HG02884 (cell line): ENCODE measurements around the gene TOMM20L.
A peak's percentile ranks its signal among the peaks of the same experiment; 100 is the strongest.

Source experiments
- ATAC-seq: cut with Tn5 transposase; IDR thresholded peaks from one replicate; pipeline ENCODE4 v1.9.1; 2021; ENCODE audit warnings: mild to moderate bottlenecking, moderate library complexity; ENCODE audit not compliant: unreplicated experiment

TOMM20L gene

DNA sequence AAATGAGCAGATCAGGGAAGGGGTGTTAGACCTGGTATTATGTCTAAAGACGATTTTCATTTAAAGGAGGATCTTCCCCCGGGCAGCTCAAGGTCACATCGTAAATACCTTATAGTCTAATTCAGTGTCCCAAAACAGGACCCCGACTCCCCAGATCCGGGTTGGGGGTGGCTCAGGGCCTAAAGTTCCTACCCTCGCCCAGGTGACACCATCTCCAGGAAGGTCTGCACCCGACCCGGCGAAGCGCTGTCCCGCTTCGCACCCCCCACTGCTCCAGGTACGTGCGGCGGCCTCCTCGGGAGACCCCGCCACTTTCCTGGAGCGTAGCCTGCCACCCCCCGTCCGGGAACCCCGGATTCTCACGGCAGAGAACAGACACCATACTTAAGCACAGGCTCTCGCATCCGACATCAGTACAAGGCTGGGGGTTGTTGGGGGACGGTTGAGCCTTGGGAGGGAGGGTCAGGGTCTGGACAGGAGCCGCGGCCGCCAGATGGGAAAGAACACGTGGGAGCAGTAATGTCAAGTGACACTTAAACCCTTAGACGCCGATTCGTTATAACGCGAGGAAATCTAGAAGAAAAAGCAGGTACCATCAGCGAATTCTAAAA, 31.0 kb downstream of the TOMM20L start:
- ATAC-seq: no peak

DNA sequence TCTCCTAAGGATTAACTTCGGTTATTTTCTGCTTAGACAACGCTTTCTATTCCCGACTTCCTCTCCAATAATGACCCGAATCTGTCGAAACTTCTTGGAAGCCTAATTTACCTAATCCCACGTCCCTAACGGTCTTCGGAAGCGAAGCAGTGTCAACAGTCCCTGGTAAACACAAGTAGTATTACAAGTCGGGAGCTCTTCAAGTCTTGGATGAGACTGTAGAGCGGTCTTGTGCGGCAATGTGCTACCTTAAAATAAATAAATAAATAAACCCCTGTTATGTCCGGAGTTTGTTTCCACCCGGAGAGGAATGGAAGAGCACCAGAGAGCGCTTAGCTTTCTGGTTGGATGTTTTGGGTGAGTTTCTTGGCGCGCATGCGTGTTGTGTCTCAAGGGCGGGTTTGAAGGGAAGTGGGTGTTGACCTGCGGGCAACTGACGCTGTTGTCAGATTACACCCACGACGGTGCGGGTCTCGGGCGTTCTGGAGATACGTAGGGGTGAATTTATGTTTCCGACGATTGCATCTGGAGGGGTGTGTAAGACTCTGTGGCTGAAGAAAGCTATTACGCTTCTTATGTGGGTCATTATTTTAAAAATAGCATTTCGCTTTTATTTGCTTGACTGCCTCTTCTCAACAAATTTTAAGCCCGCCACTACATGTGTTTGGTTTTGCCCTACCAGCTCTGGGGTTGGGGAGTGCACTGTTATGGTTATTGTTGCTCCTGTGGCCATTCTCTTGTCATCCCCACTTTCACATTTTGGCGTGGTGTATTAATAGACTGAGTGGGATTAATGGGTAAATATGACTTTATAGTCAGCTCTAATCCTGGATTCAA, 31.8 kb downstream of the TOMM20L start, which contains the start of the genes KIAA0586 and TIMM9:
Gene KIAA0586, plus strand, starts transcription at position 439 of the 837 bp plus-strand sequence. CDS start 546 bp downstream, outside the sequence.
Gene TIMM9, minus strand, starts transcription at position 251 of the 837 bp plus-strand sequence. CDS start 15,586 bp downstream, outside the sequence.
- peak; percentile 87 for ATAC-seq

DNA sequence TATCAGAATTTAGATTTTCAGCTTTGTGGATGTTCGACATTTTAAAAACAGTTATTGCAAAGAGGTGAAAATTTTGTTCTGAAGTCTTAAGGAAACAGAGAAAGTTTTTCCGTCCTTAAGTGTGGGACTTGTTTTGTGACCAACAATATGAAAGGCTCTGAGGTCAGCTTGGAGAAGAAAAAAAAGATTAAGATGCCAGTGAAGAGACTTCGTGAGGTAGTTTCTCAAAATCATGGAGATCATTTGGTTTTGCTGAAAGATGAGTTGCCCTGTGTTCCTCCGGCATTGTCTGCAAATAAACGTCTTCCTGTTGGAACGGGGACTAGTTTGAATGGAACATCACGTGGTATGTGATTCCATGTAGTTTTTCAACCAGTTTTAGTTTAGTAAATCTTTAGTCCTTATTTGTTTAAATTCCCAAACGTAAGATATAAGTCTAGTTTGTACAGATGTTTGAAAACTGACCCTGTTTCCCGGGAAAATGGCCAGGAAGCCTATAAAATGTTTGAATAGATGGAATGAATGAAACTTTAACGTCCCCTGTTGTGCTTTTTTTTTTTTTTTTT, 32.5 kb downstream of the TOMM20L start:
- no peak for ATAC-seq

DNA sequence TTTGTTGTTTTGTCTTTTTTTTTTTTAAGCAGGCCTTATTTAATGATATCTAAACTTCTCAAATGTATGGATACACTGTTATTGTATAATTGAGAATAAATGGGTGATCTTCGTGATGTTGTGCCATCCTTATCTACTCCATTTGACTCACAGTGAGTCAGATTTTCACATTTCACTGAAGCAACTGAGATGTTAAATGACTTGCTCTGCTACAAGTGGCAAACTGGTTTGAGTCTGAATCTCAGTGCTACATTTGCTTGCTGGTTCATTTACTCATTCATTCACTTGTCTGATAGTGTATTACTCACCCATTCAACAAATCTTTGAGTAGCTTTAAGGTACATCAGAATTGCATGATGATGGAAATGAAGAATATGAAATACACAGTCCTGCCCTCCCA, 34.4 kb downstream of the TOMM20L start:
- no peak for ATAC-seq

DNA sequence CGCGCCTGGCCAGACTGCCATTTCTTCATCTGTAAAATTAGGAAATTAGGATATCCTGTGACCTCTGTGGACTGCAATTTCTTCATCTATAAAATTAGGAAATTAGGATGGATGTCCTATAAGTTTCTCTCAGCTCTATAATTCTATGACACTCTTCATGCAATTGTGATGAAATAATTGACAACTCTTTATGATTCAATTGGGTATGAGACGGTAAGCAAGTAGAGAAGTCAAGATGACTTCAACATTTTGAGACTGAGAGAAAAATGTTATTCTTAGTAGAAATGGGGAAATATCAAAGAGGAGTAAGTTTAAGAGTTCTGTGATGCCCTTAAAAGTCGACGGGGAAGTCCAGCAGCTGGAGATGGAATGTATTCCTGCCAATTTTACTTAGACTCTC, 43.7 kb downstream of the TOMM20L start:
- no peak for ATAC-seq

DNA sequence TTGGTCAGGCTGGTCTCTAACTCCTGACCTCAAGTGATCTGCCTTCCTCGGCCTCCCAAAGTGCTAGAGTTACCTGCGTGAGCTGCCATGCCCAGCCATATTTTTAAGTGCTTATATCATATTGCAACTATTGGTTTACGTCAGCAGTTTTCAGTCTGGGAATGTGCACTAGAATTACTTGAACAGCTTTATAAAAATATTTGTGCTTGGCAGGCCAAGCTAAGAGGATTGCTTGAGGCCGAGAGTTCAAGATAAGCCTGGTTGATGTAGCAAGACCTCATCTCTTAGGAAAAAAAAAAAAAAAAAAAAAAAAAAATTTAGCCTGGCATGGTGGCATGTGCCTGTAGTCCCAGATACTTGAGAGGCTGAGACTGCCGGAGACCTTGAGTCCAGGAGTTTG, 48.9 kb downstream of the TOMM20L start:
- ATAC-seq: no peak

DNA sequence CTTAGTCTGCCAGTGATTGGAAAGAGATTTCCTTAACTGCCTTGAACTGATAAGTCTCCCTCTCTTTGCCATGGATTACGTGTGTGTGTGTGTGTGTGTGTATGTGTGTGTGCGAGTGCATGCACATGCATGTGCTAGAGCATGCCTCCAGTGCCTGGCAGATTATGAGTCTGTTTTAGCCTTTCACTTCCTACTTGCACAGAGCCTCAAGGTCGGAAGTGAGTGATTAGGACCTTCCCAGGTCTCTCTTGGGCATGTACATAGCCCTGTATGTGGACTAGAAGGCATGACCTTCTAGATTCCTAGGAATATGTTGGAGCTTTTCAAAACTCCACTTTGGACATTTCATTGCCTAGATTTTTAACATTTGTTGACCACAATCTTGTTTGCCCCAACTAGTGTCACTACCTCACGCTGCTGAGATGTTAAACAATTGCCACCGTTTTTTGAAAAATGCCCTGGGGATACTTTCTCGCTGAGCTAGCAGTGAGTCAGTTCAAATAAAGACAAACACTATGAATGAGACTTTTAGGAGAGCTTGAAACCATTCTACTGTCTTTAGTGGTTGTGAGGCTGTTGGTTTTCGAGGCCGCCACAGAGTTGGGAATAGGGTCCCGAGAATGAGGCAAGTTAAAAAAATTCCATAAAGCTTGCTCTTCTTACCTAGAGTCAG, 60.0 kb downstream of the TOMM20L start:
- no peak for ATAC-seq
